Measurements from ENCODE around the gene CRYBA2. TPM values are rescaled to one million over a fixed set of nuclear protein-coding genes. Genes with fewer than 3 reads are reported as not detected.

The CRYBA2 gene
- total RNA-seq, 1 experiment from 2014 or later: not detected

GRCh38 chr2:218952160-218952559 is 41.1 kb downstream of the CRYBA2 start:
- BruUV-seq (replicated peaks): no TSS peak

GRCh38 chr2:218946621-218947020 is 46.6 kb downstream of the CRYBA2 start:
- Histone ChIP-seq H3K36me3 (ENCODE audit: control insufficient read depth, insufficient read depth, low read length) (no peaks in the 10 kb centered on the region), H3K4me1 (ENCODE audit: control insufficient read depth, insufficient read depth, low read length) (no peaks in the 10 kb centered on the region), H3K9me3 (ENCODE audit: control insufficient read depth, insufficient read depth, low read depth, low read length) (no peaks in the 10 kb centered on the region), H3K27ac (ENCODE audit: low read length) (no peak overlapping the region), H3K4me3 (ENCODE audit: low read depth in 2 of 2, low read length in 2 of 2) (no peak overlapping the region), H3K27me3 (ENCODE audit: control insufficient read depth, insufficient read depth, low read length) (no peaks in the 10 kb centered on the region; the same call in 1 of the 2 replicates)
- in situ Hi-C loops (cut with HindIII; ENCODE audit: low pct_unique_long_range_greater_than_20kb, low sequenced_read_pairs): no loop called here
- ChIA-PET POLR2A (interaction anchor here (0.6 kb wide), 1 partner anchor 420 kb away, joined by 9 read pairs; no protein-coding TSS in a partner anchor), CTCF (interaction anchor here (1.1 kb wide), 1 partner anchor 33 kb away, joined by 5 read pairs; no protein-coding TSS in a partner anchor)
- TF ChIP-seq POLR2AphosphoS5 (IDR thresholded peaks at IDR 0.05; ENCODE audit: low read depth, low read length): no peak
- no peak for TF ChIP-seq REST (IDR thresholded peaks at IDR 0.05; ENCODE audit: insufficient read depth in 1 of 2, low read depth in 2 of 2, low read length in 1 of 2)
- TF ChIP-seq TCF7L2 (IDR thresholded peaks at IDR 0.05; ENCODE audit: low read depth, low read length): no peak
- TF ChIP-seq SIN3A (IDR thresholded peaks at IDR 0.05; ENCODE audit: borderline replicate concordance, insufficient read depth, low read depth, low read length): no peak
- TF ChIP-seq CTCF (IDR thresholded peaks at IDR 0.05): no peak
- no peak for ATAC-seq
- intact Hi-C loops (cut with micrococcal nuclease; ENCODE audit: unreplicated experiment): no loop called here
- no peak for DNase-seq (ENCODE audit: low read depth, low spot score)
- no TSS peak for BruUV-seq (replicated peaks)

More at GRCh38 chr2:218952160-218952559, 41.1 kb downstream of the CRYBA2 start:
- intact Hi-C loops (cut with micrococcal nuclease; ENCODE audit: unreplicated experiment): no loop called here
- no peak overlapping the region for H3K4me3 ChIP-seq (ENCODE audit: low read depth in 2 of 2, low read length in 2 of 2)
- ChIA-PET POLR2A (no interaction called here), CTCF (no interaction called here)
- no peak for TF ChIP-seq TCF7L2 (IDR thresholded peaks at IDR 0.05; ENCODE audit: low read depth, low read length)
- TF ChIP-seq SIN3A (IDR thresholded peaks at IDR 0.05; ENCODE audit: borderline replicate concordance, insufficient read depth, low read depth, low read length): no peak
- TF ChIP-seq CTCF (IDR thresholded peaks at IDR 0.05): no peak
- no peak for TF ChIP-seq REST (IDR thresholded peaks at IDR 0.05; ENCODE audit: insufficient read depth in 1 of 2, low read depth in 2 of 2, low read length in 1 of 2)
- no peak for TF ChIP-seq POLR2AphosphoS5 (IDR thresholded peaks at IDR 0.05; ENCODE audit: low read depth, low read length)
- H3K9me3 ChIP-seq (ENCODE audit: control insufficient read depth, insufficient read depth, low read depth, low read length): no peaks in the 10 kb centered on the region
- no peak overlapping the region for H3K27ac ChIP-seq (ENCODE audit: low read length)
- no peak for DNase-seq (ENCODE audit: low read depth, low spot score)
- no peaks in the 10 kb centered on the region; the same call in 1 of the 2 replicates for H3K27me3 ChIP-seq (ENCODE audit: control insufficient read depth, insufficient read depth, low read length)
- no peaks in the 10 kb centered on the region for H3K4me1 ChIP-seq (ENCODE audit: control insufficient read depth, insufficient read depth, low read length)
- no peaks in the 10 kb centered on the region for H3K36me3 ChIP-seq (ENCODE audit: control insufficient read depth, insufficient read depth, low read length)
- in situ Hi-C loops (cut with HindIII; ENCODE audit: low pct_unique_long_range_greater_than_20kb, low sequenced_read_pairs): no loop called here
- ATAC-seq: no peak
